Gastroesophageal sphincter (tissue), 4 donors: ENCODE results near the gene HSD3B1. TPM values are rescaled to one million over a fixed set of nuclear protein-coding genes. Genes with fewer than 3 reads are reported as not detected.

Experiments
- ATAC-seq: fragments of 150-250 bp; one replicate; pipeline ENCODE4 v1.9.1; 2016; ENCODE audit warnings: mild to moderate bottlenecking, moderate library complexity
- H3K27ac ChIP-seq, 4 donors: fragments of 200-600 bp; sonication (generic) in 3 of 4; 1 replicate in 3 of 4; 2 replicates in 1 of 4; pipeline ENCODE4 v1.5.1; 2016 to 2019
- H3K27me3 ChIP-seq: fragments of 200-600 bp; sonication (generic); one replicate; pipeline ENCODE4 v1.5.1; 2019
- H3K36me3 ChIP-seq, 2 donors: fragments of 200-600 bp; sonication (generic); one replicate each; pipeline ENCODE4 v1.5.1; 2019; ENCODE audit warnings: control low read depth in 1 of 2
- H3K4me1 ChIP-seq, 3 donors: fragments of 200-600 bp; sonication (generic); 1 replicate in 2 of 3; 2 replicates in 1 of 3; pipeline ENCODE4 v1.5.1; 2016 to 2019; ENCODE audit warnings: control low read depth in 2 of 3
- H3K4me3 ChIP-seq, 2 donors: fragments of 200-600 bp; sonication (generic); one replicate each; pipeline ENCODE4 v1.5.1; 2019; ENCODE audit warnings: mild to moderate bottlenecking in 1 of 2, moderate library complexity in 1 of 2
- H3K9me3 ChIP-seq, 3 donors: fragments of 200-600 bp; sonication (generic); one replicate each; pipeline ENCODE4 v1.5.1; 2017 to 2019; ENCODE audit warnings: control low read depth in 2 of 3
- EP300 ChIP-seq: sonication (generic); formaldehyde crosslinking; IDR thresholded peaks from one replicate; pipeline ENCODE4 v1.6.1; 2017; ENCODE audit warnings: antibody characterized with exemption, mild to moderate bottlenecking
- POLR2A ChIP-seq, 2 donors: fragments of 450-650 bp; IDR thresholded peaks; one replicate each; pipeline ENCODE4 v1.6.1; 2017; ENCODE audit warnings: antibody characterized with exemption in 2 of 2, mild to moderate bottlenecking in 2 of 2, moderate library complexity in 1 of 2
- POLR2AphosphoS5 ChIP-seq: sonication (generic); formaldehyde crosslinking; IDR thresholded peaks from one replicate; pipeline ENCODE4 v1.6.1; 2017; ENCODE audit warnings: antibody characterized with exemption
- WGBS, 2 donors: methylation state at CpG; one replicate each; pipeline ENCODE4 v1.1.5; 2018; ENCODE audit warnings: low coverage in 1 of 2; 5-methylcytosine and 5-hydroxymethylcytosine counted together
- total RNA-seq, 4 donors: library from RNA; depleted of rRNA; stranded (reverse); fragments of >200 nt; gene quantifications; one replicate each; pipeline ENCODE4 v1.1.0, GENCODE V29; 2016
- TF ChIP-seq, protein P1 (sequence below), 4 experiments: fragments of 200-600 bp in 2 of 4; fragments of 450-650 bp in 2 of 4; sonication (generic) in 1 of 4; IDR thresholded peaks; one replicate each; pipeline ENCODE4 v1.5.1; 2017 to 2019; ENCODE audit warnings: antibody characterized with exemption in 4 of 4, mild to moderate bottlenecking in 2 of 4, moderate library complexity in 2 of 4

The HSD3B1 gene
- total RNA-seq, 4 donors from 2014 or later = not detected

DNA sequence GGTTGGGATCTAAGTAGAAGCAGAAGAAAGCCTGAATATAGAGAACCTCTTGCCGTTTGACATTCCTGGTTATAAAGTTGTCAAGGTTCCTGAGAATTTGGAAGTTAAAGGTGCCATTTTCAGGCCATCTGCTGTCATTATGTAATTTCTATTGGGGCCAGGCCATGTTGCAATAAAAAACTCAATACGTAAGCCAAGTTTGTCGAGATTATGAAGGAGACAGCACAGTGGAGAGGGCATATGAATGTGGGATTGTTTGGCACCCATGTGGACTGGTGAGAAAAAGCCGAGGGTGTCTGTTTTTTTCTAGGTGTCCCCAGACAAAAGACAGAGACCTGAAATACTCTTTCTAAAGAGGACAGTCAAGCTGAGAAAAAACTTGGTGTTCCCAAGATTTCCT, 18.8 kb upstream of the HSD3B1 start:
- Histone ChIP-seq H3K36me3 (no peaks in the 10 kb centered on the region), H3K4me3 (no peak overlapping the region), H3K9me3 (no peaks in the 10 kb centered on the region), H3K27me3 (no peaks in the 10 kb centered on the region), H3K4me1 (no peaks in the 10 kb centered on the region), H3K27ac (no peak overlapping the region)
- 63 to 76% methylated on average over 4 of the region's 4 CpGs for WGBS, 2 donors
- ATAC-seq = no peak
- TF ChIP-seq EP300 (no peak), POLR2AphosphoS5 (no peak), POLR2A (IDR thresholded peaks at IDR 0.05) (no peak)
- TF ChIP-seq, protein P1, sequence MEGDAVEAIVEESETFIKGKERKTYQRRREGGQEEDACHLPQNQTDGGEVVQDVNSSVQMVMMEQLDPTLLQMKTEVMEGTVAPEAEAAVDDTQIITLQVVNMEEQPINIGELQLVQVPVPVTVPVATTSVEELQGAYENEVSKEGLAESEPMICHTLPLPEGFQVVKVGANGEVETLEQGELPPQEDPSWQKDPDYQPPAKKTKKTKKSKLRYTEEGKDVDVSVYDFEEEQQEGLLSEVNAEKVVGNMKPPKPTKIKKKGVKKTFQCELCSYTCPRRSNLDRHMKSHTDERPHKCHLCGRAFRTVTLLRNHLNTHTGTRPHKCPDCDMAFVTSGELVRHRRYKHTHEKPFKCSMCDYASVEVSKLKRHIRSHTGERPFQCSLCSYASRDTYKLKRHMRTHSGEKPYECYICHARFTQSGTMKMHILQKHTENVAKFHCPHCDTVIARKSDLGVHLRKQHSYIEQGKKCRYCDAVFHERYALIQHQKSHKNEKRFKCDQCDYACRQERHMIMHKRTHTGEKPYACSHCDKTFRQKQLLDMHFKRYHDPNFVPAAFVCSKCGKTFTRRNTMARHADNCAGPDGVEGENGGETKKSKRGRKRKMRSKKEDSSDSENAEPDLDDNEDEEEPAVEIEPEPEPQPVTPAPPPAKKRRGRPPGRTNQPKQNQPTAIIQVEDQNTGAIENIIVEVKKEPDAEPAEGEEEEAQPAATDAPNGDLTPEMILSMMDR (IDR thresholded peaks at IDR 0.05) = no peak

DNA sequence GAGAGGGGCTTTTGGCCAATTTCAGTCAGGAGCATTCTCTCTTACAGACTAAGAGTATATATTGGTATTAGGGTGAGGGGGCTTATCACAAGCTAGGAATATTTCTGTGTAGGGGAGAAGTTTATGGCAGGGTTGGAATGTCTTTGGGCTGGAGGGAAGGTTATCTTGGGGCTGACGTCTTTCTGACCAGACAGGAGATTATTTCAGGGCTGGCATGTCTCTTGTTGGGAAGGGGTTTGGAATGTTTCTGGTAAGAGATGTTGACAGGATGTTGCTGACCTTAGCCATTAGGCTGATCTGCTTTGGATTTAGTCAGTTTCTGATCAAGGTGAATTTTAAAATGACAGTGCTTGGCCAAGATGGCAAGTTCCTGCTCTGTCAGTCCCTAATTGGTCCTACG, 17.8 kb upstream of the HSD3B1 start:
- ATAC-seq = no peak
- H3K4me1 ChIP-seq = no peaks in the 10 kb centered on the region
- no peaks in the 10 kb centered on the region for H3K27me3 ChIP-seq
- H3K9me3 ChIP-seq = peaks cover 0 to under 1% (median 0%) of the 10 kb centered on the region in 3 donors
- 57 to 60% methylated on average over 1 to 2 of the region's 2 CpGs for WGBS, 2 donors
- TF ChIP-seq EP300 (no peak), POLR2AphosphoS5 (no peak), POLR2A (IDR thresholded peaks at IDR 0.05) (no peak)
- TF ChIP-seq, protein P1 (IDR thresholded peaks at IDR 0.05) = no peak
- H3K36me3 ChIP-seq = no peaks in the 10 kb centered on the region
- H3K4me3 ChIP-seq = no peak overlapping the region
- no peak overlapping the region for H3K27ac ChIP-seq

DNA sequence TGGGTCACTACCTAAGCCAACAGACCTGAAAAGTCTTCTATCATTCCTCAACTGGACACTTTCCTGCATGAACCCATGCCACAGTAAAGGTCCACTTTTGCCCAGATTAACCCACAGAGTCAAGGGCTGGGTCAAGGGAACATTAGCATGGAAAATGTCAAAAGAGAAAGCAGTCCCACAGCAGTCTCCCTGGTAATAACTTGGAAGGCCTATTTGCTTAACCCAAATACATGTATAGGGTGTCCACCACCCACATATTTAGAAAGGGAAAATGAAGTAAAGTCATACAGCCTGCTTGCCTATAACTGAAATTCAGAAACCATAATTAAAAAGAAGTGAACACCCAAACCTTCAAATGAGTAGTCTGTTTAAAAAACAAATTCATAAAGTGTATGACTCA, 16.1 kb upstream of the HSD3B1 start:
- TF ChIP-seq, protein P1 (IDR thresholded peaks at IDR 0.05) = no peak
- TF ChIP-seq EP300 (no peak), POLR2AphosphoS5 (no peak), POLR2A (IDR thresholded peaks at IDR 0.05) (no peak)
- peaks cover 0 to 17% (median 0%) of the 10 kb centered on the region in 3 donors for H3K9me3 ChIP-seq

DNA sequence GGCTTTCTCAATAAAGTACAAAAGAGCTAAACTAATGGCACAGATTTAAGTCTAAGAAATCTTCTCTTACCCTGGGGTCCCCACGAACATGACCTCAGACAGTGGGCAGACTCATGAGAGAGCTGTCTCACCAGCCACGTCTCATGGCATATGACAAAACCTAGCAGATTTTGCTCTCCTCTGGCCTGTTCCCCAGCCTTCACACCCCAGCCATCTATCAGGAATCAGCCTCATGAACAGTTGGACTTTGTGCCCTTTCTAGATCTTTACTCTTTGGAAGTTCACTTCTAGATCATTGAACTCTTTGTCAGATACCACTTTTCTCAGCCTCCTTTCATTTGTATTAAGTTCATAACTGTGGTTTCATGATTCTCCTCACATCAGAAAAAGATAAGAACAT, 14.2 kb upstream of the HSD3B1 start:
- Histone ChIP-seq H3K4me3 (no peak overlapping the region), H3K27me3 (no peaks in the 10 kb centered on the region), H3K9me3 (peaks cover 0 to 28% (median 0%) of the 10 kb centered on the region in 3 donors), H3K27ac (no peak overlapping the region), H3K4me1 (no peaks in the 10 kb centered on the region), H3K36me3 (no peaks in the 10 kb centered on the region)
- WGBS, 2 donors = 61 to 89% methylated on average over 2 of the region's 2 CpGs
- ATAC-seq = no peak
- TF ChIP-seq, protein P1 (IDR thresholded peaks at IDR 0.05) = no peak
- TF ChIP-seq POLR2AphosphoS5 (no peak), EP300 (no peak), POLR2A (IDR thresholded peaks at IDR 0.05) (no peak)

More for the DNA sequence above, 16.1 kb upstream of the HSD3B1 start:
- no peaks in the 10 kb centered on the region for H3K27me3 ChIP-seq
- no peak overlapping the region for H3K4me3 ChIP-seq
- ATAC-seq = no peak
- H3K4me1 ChIP-seq = no peaks in the 10 kb centered on the region
- no peak overlapping the region for H3K27ac ChIP-seq
- no peaks in the 10 kb centered on the region for H3K36me3 ChIP-seq

DNA sequence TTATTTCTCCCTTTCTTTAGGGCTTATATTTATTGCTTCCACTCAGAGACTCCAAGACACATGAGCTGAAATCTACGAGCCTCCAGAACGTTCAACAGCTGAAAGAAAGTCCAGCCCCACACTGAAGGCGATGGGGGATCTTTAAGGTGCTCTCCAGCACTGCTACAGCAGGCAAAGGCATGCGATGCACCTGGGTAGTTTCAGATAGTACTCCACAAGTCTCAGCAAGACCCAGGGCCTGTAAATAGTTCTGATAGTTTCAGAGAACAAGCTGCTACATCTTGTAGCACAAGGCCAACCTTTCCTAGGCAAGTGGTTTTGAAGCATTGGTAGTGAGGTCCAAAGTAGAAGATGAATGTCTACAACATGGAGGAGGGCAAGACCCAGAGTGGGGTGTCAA, 2.2 kb upstream of the HSD3B1 start:
- Histone ChIP-seq H3K9me3 (no peaks in the 10 kb centered on the region), H3K36me3 (no peaks in the 10 kb centered on the region), H3K27ac (no peak overlapping the region), H3K4me3 (no peak overlapping the region), H3K27me3 (no peaks in the 10 kb centered on the region), H3K4me1 (no peaks in the 10 kb centered on the region)
- ATAC-seq = no peak
- 76 to 90% methylated on average over 3 to 4 of the region's 4 CpGs for WGBS, 2 donors
- TF ChIP-seq POLR2AphosphoS5 (no peak), POLR2A (IDR thresholded peaks at IDR 0.05) (no peak), EP300 (no peak)
- TF ChIP-seq, protein P1 (IDR thresholded peaks at IDR 0.05) = no peak
